ENCODE data around the gene TXK. TPM values are rescaled to one million over a fixed set of nuclear protein-coding genes. Genes with fewer than 3 reads are reported as not detected.

TXK gene
- total RNA-seq, 2 experiments from 2014 or later = 67.0 to 69.9 TPM

GRCh38 chr4:48079972-48080391 is 54.1 kb downstream of the TXK start:
- no peak overlapping the region for H3K4me3 Mint-ChIP-seq

GRCh38 chr4:48078862-48079655 is 55.0 kb downstream of the TXK start:
- no peak for TF ChIP-seq CTCF (IDR thresholded peaks at IDR 0.05)
- ATAC-seq (ENCODE audit: poor library complexity) = no peak
- Mint-ChIP-seq H3K36me3 (ENCODE audit: low read depth) (peaks cover 97% of the 10 kb centered on the region), H3K27me3 (no peaks in the 10 kb centered on the region), H3K4me3 (no peak overlapping the region), H3K27ac (peak overlapping the region; percentile 56), H3K9me3 (no peaks in the 10 kb centered on the region), H3K4me1 (ENCODE audit: low read depth) (peaks cover 49% of the 10 kb centered on the region)
- no peaks in the 10 kb centered on the region for H3K9me3 ChIP-seq (ENCODE audit: control insufficient read depth in 1 of 2, insufficient read depth in 1 of 2, low read length in 2 of 2)
- ChIA-PET CTCF (no interaction called here), POLR2A (interaction anchor here (0.9 to 1.2 kb wide), 2 partner anchors 9 to 60 kb away, joined by 4 read pairs; no protein-coding TSS in a partner anchor)
- intact Hi-C loops (cut with DNase I, micrococcal nuclease) = no loop called here
- H3K27me3 ChIP-seq (ENCODE audit: control insufficient read depth in 1 of 2, insufficient read depth in 2 of 2, low read length in 2 of 2) = no peaks in the 10 kb centered on the region
- peaks cover 56% of the 10 kb centered on the region for H3K36me3 ChIP-seq (ENCODE audit: insufficient read depth, low read length)
- H3K4me1 ChIP-seq (ENCODE audit: insufficient read depth, low read length) = no peaks in the 10 kb centered on the region
- no peak overlapping the region for H3K4me3 ChIP-seq (ENCODE audit: low read length)
- no peak overlapping the region for H3K27ac ChIP-seq (ENCODE audit: low read depth in 1 of 2, low read length in 2 of 2)
- DNase-seq = no peak

More at GRCh38 chr4:48079972-48080391, 54.1 kb downstream of the TXK start:
- ATAC-seq (ENCODE audit: poor library complexity) (no peak), DNase-seq (no peak)
- CTCF ChIA-PET = no interaction called here
- Mint-ChIP-seq H3K4me1 (ENCODE audit: low read depth) (peaks cover 49% of the 10 kb centered on the region), H3K9me3 (no peaks in the 10 kb centered on the region), H3K36me3 (ENCODE audit: low read depth) (peaks cover 97% of the 10 kb centered on the region), H3K27ac (no peak overlapping the region), H3K27me3 (no peaks in the 10 kb centered on the region)
- Histone ChIP-seq H3K9me3 (ENCODE audit: control insufficient read depth in 1 of 2, insufficient read depth in 1 of 2, low read length in 2 of 2) (no peaks in the 10 kb centered on the region), H3K36me3 (ENCODE audit: insufficient read depth, low read length) (peaks cover 55% of the 10 kb centered on the region), H3K27ac (ENCODE audit: low read depth in 1 of 2, low read length in 2 of 2) (no peak overlapping the region), H3K4me1 (ENCODE audit: insufficient read depth, low read length) (no peaks in the 10 kb centered on the region), H3K4me3 (ENCODE audit: low read length) (no peak overlapping the region), H3K27me3 (ENCODE audit: control insufficient read depth in 1 of 2, insufficient read depth in 2 of 2, low read length in 2 of 2) (no peaks in the 10 kb centered on the region)
- intact Hi-C loops (cut with DNase I, micrococcal nuclease) = loop anchor here (5.0 to 10.0 kb wide), 2 partner anchors 153 to 415 kb away; no protein-coding TSS in a partner anchor
- POLR2A ChIA-PET = interaction anchor here (0.9 to 1.2 kb wide), 2 partner anchors 10 to 59 kb away, joined by 4 read pairs; no protein-coding TSS in a partner anchor
- no peak for TF ChIP-seq CTCF (IDR thresholded peaks at IDR 0.05)

- H3K4me3 ChIP-seq (ENCODE audit: low read length) = no peak overlapping the region
- H3K27me3 Mint-ChIP-seq = no peaks in the 10 kb centered on the region
- peaks cover 49% of the 10 kb centered on the region for H3K4me1 Mint-ChIP-seq (ENCODE audit: low read depth)
- DNase-seq (no peak), ATAC-seq (ENCODE audit: poor library complexity) (no peak)
- no peak for TF ChIP-seq CTCF (IDR thresholded peaks at IDR 0.05)
- H3K9me3 ChIP-seq (ENCODE audit: control insufficient read depth in 1 of 2, insufficient read depth in 1 of 2, low read length in 2 of 2) = no peaks in the 10 kb centered on the region
- H3K36me3 ChIP-seq (ENCODE audit: insufficient read depth, low read length) = peaks cover 62% of the 10 kb centered on the region
- no peaks in the 10 kb centered on the region for H3K27me3 ChIP-seq (ENCODE audit: control insufficient read depth in 1 of 2, insufficient read depth in 2 of 2, low read length in 2 of 2)
- no peak overlapping the region for H3K4me3 Mint-ChIP-seq
- POLR2A ChIA-PET = no interaction called here
- H3K4me1 ChIP-seq (ENCODE audit: insufficient read depth, low read length) = no peaks in the 10 kb centered on the region
- H3K9me3 Mint-ChIP-seq = no peaks in the 10 kb centered on the region
- no peak overlapping the region for H3K27ac Mint-ChIP-seq
- intact Hi-C loops (cut with DNase I, micrococcal nuclease) = no loop called here
- CTCF ChIA-PET = no interaction called here
- no peak overlapping the region for H3K27ac ChIP-seq (ENCODE audit: low read depth in 1 of 2, low read length in 2 of 2)
- peaks cover 97% of the 10 kb centered on the region for H3K36me3 Mint-ChIP-seq (ENCODE audit: low read depth)
Measured at GRCh38 chr4:48078425-48078824, 55.6 kb downstream of the TXK start.
